22Rv1 (cell line): Measurements from ENCODE around the gene ACYP2.

Experiments
- CTCF ChIP-seq: fragments of 450-650 bp; IDR thresholded peaks from 2 replicates; pipeline ENCODE4 v1.5.1; 2017; ENCODE audit warnings: mild to moderate bottlenecking
- ZFX ChIP-seq: fragments of 450-650 bp; IDR thresholded peaks from 2 replicates; pipeline ENCODE4 v1.6.1; 2017; ENCODE audit warnings: antibody characterized with exemption, borderline replicate concordance

DNA sequence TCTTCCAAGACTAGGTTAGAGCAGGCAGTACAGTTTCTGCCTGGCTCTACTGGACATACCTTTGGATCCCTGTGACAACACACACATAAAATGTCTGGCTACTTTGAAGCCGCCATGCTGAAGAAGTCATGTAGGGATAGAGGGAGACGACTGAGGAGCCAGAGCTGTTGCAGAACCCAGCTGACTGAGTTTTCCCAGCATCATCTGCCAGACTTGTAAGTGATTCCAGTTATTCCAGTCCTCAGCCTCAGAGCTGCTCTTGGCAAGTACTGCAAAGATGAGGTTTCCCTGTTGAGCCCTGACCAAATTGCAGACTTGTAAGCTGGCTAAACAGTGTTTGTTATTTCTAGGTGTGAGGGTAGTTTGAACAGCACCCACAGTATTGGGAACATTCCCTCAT lies 172.1 kb downstream of the ACYP2 start:
- no peak for TF ChIP-seq CTCF
- no peak for TF ChIP-seq ZFX
